Prostate gland (tissue), 2 donors: ENCODE measurements around the gene CTSO.

ENCODE experiments used
- CTCF ChIP-seq, 4 experiments: fragments of 200-600 bp in 2 of 4; fragments of 450-650 bp in 2 of 4; sonication (generic) in 2 of 4; IDR thresholded peaks; 1 replicate in 3 of 4; 2 replicates in 1 of 4; pipeline ENCODE4 v1.5.1; 2016 to 2019; ENCODE audit warnings: antibody characterized with exemption in 4 of 4, mild to moderate bottlenecking in 2 of 4, moderate library complexity in 2 of 4
- POLR2A ChIP-seq: fragments of 450-650 bp; IDR thresholded peaks from one replicate; pipeline ENCODE4 v1.6.1; 2016; ENCODE audit warnings: antibody characterized with exemption, mild to moderate bottlenecking
- POLR2AphosphoS5 ChIP-seq: sonication (generic); formaldehyde crosslinking; IDR thresholded peaks from one replicate; pipeline ENCODE4 v1.6.1; 2017; ENCODE audit warnings: antibody characterized with exemption

DNA sequence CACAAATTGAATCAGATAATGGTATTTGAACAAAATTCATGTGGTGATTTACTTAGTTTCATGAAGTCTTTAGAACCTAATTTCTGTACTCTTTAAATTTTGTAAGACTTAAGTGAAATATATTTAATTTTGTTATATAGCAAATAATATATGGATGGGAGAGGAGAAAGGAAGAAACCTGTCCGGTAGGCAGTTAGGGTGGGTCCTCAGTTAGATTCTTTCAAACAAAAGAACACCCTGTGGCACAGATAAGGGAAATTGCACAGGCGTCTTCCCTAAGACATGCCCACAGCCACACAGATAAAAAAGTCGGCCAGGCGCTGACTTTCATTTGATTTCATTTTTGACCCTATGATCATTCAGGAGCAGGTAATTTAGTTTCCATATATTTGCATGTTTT is 25.1 kb upstream of the CTSO start:
- TF ChIP-seq CTCF (IDR thresholded peaks at IDR 0.05): no peak
- no peak for TF ChIP-seq POLR2AphosphoS5
- no peak for TF ChIP-seq POLR2A
